ENCODE measurements around the gene APOBEC3A. TPM values are rescaled to one million over a fixed set of nuclear protein-coding genes. Genes with fewer than 3 reads are reported as not detected.

APOBEC3A gene
- total RNA-seq, 2 donors from 2014 or later: not detected

GRCh38 chr22:38970551-38970950, 13.1 kb downstream of the APOBEC3A start:
- 33 to 38% methylated on average over 8 of the region's 8 CpGs for WGBS, 2 donors
- Histone ChIP-seq H3K9me3 (no peaks in the 10 kb centered on the region), H3K27me3 (no peaks in the 10 kb centered on the region), H3K4me3 (no peak overlapping the region), H3K36me3 (replicated peaks in 1 of 2; ENCODE audit: insufficient read depth in 1 of 2, low read depth in 2 of 2) (no peaks in the 10 kb centered on the region), H3K4me1 (peaks cover 5% of the 10 kb centered on the region), H3K27ac (no peak overlapping the region)
- intact Hi-C loops (cut with DNase I): no loop called here
- TF ChIP-seq POLR2A (IDR thresholded peaks at IDR 0.05): no peak
- TF ChIP-seq CTCF (IDR thresholded peaks at IDR 0.05): no peak
- DNase-seq (no peak), ATAC-seq (no peak)

- intact Hi-C loops (cut with DNase I): no loop called here
- ATAC-seq (no peak), DNase-seq (no peak)
- H3K4me3 ChIP-seq: no peak overlapping the region
- WGBS, 2 donors: 73% methylated on average over 5 of the region's 5 CpGs; no CpG with 5 or more reads in 1 of the 2 donors
- peaks cover 5% of the 10 kb centered on the region for H3K4me1 ChIP-seq
- no peaks in the 10 kb centered on the region for H3K9me3 ChIP-seq
- no peaks in the 10 kb centered on the region for H3K36me3 ChIP-seq (replicated peaks in 1 of 2; ENCODE audit: insufficient read depth in 1 of 2, low read depth in 2 of 2)
- no peak for TF ChIP-seq CTCF (IDR thresholded peaks at IDR 0.05)
- no peak for TF ChIP-seq POLR2A (IDR thresholded peaks at IDR 0.05)
- no peaks in the 10 kb centered on the region for H3K27me3 ChIP-seq
- H3K27ac ChIP-seq: no peak overlapping the region
These were observed 13.8 kb downstream of the APOBEC3A start for GRCh38 chr22:38971202-38971601.

GRCh38 chr22:38971791-38972190, 14.4 kb downstream of the APOBEC3A start:
- no peaks in the 10 kb centered on the region for H3K36me3 ChIP-seq (replicated peaks in 1 of 2; ENCODE audit: insufficient read depth in 1 of 2, low read depth in 2 of 2)
- no peak overlapping the region for H3K27ac ChIP-seq
- H3K4me3 ChIP-seq: no peak overlapping the region
- DNase-seq (no peak), ATAC-seq (no peak)
- no peaks in the 10 kb centered on the region for H3K27me3 ChIP-seq
- no peaks in the 10 kb centered on the region for H3K9me3 ChIP-seq
- 74 to 96% methylated on average over 3 of the region's 3 CpGs for WGBS, 2 donors
- intact Hi-C loops (cut with DNase I): no loop called here
- H3K4me1 ChIP-seq: peaks cover 5% of the 10 kb centered on the region
- TF ChIP-seq CTCF (IDR thresholded peaks at IDR 0.05) (no peak), POLR2A (IDR thresholded peaks at IDR 0.05) (no peak)

GRCh38 chr22:38972558-38972957, 15.1 kb downstream of the APOBEC3A start:
- 64 to 71% methylated on average over 5 of the region's 5 CpGs for WGBS, 2 donors
- intact Hi-C loops (cut with DNase I): no loop called here
- no peak overlapping the region for H3K4me3 ChIP-seq
- TF ChIP-seq CTCF (IDR thresholded peaks at IDR 0.05) (no peak), POLR2A (IDR thresholded peaks at IDR 0.05) (no peak)
- H3K9me3 ChIP-seq: no peaks in the 10 kb centered on the region
- H3K4me1 ChIP-seq: peaks cover 5% of the 10 kb centered on the region
- H3K27me3 ChIP-seq: no peaks in the 10 kb centered on the region
- ATAC-seq (no peak), DNase-seq (no peak)
- no peak overlapping the region for H3K27ac ChIP-seq
- H3K36me3 ChIP-seq (replicated peaks in 1 of 2; ENCODE audit: insufficient read depth in 1 of 2, low read depth in 2 of 2): no peaks in the 10 kb centered on the region
